Loucy (cell line): Measurements from ENCODE around the gene UNC13C.

Experiments
- H2AFZ ChIP-seq: fragments of 200-600 bp; sonication (generic); 2 replicates; pipeline ENCODE4 v1.6.0; 2016; ENCODE audit warnings: antibody characterized with exemption, mild to moderate bottlenecking, low read length, moderate library complexity
- H3F3A ChIP-seq: fragments of 200-600 bp; 2 replicates; pipeline ENCODE4 v1.6.0; 2016; ENCODE audit warnings: antibody characterized with exemption, low read depth, mild to moderate bottlenecking
- H3K27me3 ChIP-seq: fragments of 200-600 bp; sonication (generic); 2 replicates; pipeline ENCODE4 v1.6.1; 2014; ENCODE audit warnings: low read length, mild to moderate bottlenecking; ENCODE audit not compliant: insufficient read depth, poor library complexity, severe bottlenecking
- H3K36me3 ChIP-seq: fragments of 200-600 bp; sonication (generic); 2 replicates; pipeline ENCODE4 v1.6.1; 2016; ENCODE audit warnings: low read length; ENCODE audit not compliant: insufficient read depth
- H3K4me1 ChIP-seq: fragments of 200-600 bp; sonication (generic); 2 replicates; pipeline ENCODE4 v1.5.1; 2014; ENCODE audit warnings: low read length, mild to moderate bottlenecking; ENCODE audit not compliant: insufficient read depth, poor library complexity, severe bottlenecking
- H3K4me2 ChIP-seq: fragments of 200-600 bp; sonication (generic); 2 replicates; pipeline ENCODE4 v1.6.0; 2014; ENCODE audit warnings: antibody characterized with exemption, low read length, low read depth, mild to moderate bottlenecking; ENCODE audit not compliant: poor library complexity, severe bottlenecking
- H3K4me3 ChIP-seq: fragments of 200-600 bp; sonication (generic); 2 replicates; pipeline ENCODE4 v1.5.1; 2014; ENCODE audit warnings: low read length, mild to moderate bottlenecking, mixed read lengths; ENCODE audit not compliant: poor library complexity, severe bottlenecking
- H3K79me2 ChIP-seq: fragments of 200-600 bp; sonication (generic); 2 replicates; pipeline ENCODE4 v1.6.1; 2014; ENCODE audit warnings: low read length; ENCODE audit not compliant: insufficient read depth
- H3K9ac ChIP-seq: fragments of 200-600 bp; sonication (generic); 2 replicates; pipeline ENCODE4 v1.6.0; 2014; ENCODE audit warnings: mild to moderate bottlenecking, low read depth, low read length, moderate library complexity; ENCODE audit not compliant: poor library complexity, severe bottlenecking
- H3K9me2 ChIP-seq: fragments of 200-600 bp; sonication (generic); replicated peaks from 2 replicates; pipeline ENCODE4 v1.6.1; 2016; ENCODE audit warnings: low read depth, low read length, mixed read lengths
- H3K9me3 ChIP-seq: fragments of 200-600 bp; sonication (generic); 2 replicates; pipeline ENCODE4 v1.6.1; 2014; ENCODE audit warnings: mild to moderate bottlenecking, antibody characterized with exemption, low read length, low read depth; ENCODE audit not compliant: insufficient read depth
- H4K20me1 ChIP-seq: fragments of 200-600 bp; sonication (generic); 2 replicates; pipeline ENCODE4 v1.6.0; 2014; ENCODE audit warnings: antibody characterized with exemption, low read length, mild to moderate bottlenecking; ENCODE audit not compliant: insufficient read depth, poor library complexity, severe bottlenecking
- CTCF ChIP-seq: fragments of 200-600 bp; sonication (generic); conservative IDR thresholded peaks from 2 replicates; pipeline ENCODE4 v1.5.1; 2014; ENCODE audit warnings: mild to moderate bottlenecking, antibody characterized with exemption, low read length
- EZH2phosphoT487 ChIP-seq: fragments of 200-600 bp; IDR thresholded peaks from 2 replicates; pipeline ENCODE4 v1.6.1; 2018; ENCODE audit warnings: antibody characterized with exemption, mild to moderate bottlenecking, moderate library complexity, borderline replicate concordance

Gene UNC13C

DNA sequence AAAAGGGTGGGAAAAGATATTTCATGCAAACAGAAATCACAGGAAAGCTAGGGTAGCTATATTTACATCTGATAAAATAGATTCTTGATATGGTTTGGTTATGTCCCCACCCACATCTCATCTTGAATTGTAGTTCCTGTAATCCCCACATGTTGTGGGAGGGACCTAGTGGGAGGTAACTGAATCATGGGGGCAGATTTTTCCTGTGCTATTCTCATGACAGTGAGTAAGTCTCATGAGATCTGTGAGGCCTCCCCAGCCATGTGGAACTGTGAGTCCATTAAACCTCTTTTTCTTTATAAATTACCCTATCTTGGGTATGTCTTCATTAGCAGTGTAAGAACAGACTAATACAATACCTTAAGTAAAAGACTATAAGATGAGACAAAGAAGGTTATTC lies 660.4 kb downstream of the UNC13C start:
- Histone ChIP-seq H3K27me3 (no peaks in the 10 kb centered on the region), H3K36me3 (no peaks in the 10 kb centered on the region), H4K20me1 (no peaks in the 10 kb centered on the region), H3K79me2 (no peaks in the 10 kb centered on the region), H3K9ac (no peak overlapping the region), H3F3A (no peaks in the 10 kb centered on the region), H3K4me3 (no peak overlapping the region), H3K4me1 (no peaks in the 10 kb centered on the region), H3K9me3 (no peaks in the 10 kb centered on the region), H3K9me2 (no peaks in the 10 kb centered on the region), H2AFZ (no peak overlapping the region), H3K4me2 (no peak overlapping the region)
- no peak for TF ChIP-seq EZH2phosphoT487
- no peak for TF ChIP-seq CTCF

- TF ChIP-seq CTCF = no peak
- H3K27me3 ChIP-seq = no peaks in the 10 kb centered on the region
- no peaks in the 10 kb centered on the region for H3K9me3 ChIP-seq
- no peaks in the 10 kb centered on the region for H3K36me3 ChIP-seq
- no peaks in the 10 kb centered on the region for H3K79me2 ChIP-seq
- no peaks in the 10 kb centered on the region for H3F3A ChIP-seq
- H3K9me2 ChIP-seq = no peaks in the 10 kb centered on the region
- no peak overlapping the region for H3K4me2 ChIP-seq
- no peaks in the 10 kb centered on the region for H3K4me1 ChIP-seq
- no peaks in the 10 kb centered on the region for H4K20me1 ChIP-seq
- H3K4me3 ChIP-seq = no peak overlapping the region
- H3K9ac ChIP-seq = no peak overlapping the region
- H2AFZ ChIP-seq = no peak overlapping the region
Observed at GRCh38 chr15:54640873-54641272, 662.6 kb downstream of the UNC13C start.

DNA sequence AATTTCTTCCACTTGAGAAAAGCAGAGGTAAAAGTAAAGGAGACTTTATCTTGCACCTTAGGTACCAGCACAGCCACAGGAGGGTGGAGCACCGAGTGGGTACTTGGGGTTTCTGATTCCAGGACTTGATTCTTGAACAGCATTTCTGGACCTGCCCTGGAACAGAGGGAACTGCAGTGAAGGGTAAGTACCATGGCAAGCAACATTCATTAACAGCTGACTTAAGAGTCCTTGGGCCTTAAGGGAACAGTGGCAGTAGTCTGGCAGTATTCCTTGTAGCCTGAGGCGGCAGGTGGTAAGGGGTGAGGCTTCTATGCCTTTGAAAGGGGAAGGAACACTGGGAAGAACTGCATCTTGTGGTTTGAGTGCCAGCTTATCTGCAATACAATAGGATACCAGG lies 666.6 kb downstream of the UNC13C start:
- Histone ChIP-seq H3K9ac (no peak overlapping the region), H2AFZ (no peak overlapping the region), H4K20me1 (no peaks in the 10 kb centered on the region), H3K79me2 (no peaks in the 10 kb centered on the region), H3K4me2 (no peak overlapping the region), H3K9me3 (peaks cover 16% of the 10 kb centered on the region), H3F3A (no peaks in the 10 kb centered on the region), H3K4me1 (no peaks in the 10 kb centered on the region), H3K9me2 (no peaks in the 10 kb centered on the region), H3K27me3 (no peaks in the 10 kb centered on the region), H3K36me3 (no peaks in the 10 kb centered on the region), H3K4me3 (no peak overlapping the region)
- no peak for TF ChIP-seq EZH2phosphoT487
- no peak for TF ChIP-seq CTCF
